Neuronal stem cell (in vitro differentiated cells): Measurements from ENCODE around the gene NDP.

ENCODE experiments used
- DNase-seq: peaks from one replicate; pipeline ENCODE4 v3.0.0-alpha.2; 2013; ENCODE audit warnings: low spot score
- H2AFZ ChIP-seq: one replicate; pipeline ENCODE4 v1.6.1; 2013; ENCODE audit warnings: mild to moderate bottlenecking, low read length, inconsistent platforms
- H2AK5ac ChIP-seq: 2 replicates; pipeline ENCODE4 v1.6.1; 2013; ENCODE audit warnings: low read depth, mild to moderate bottlenecking, inconsistent platforms, low read length, moderate library complexity, mixed read lengths
- H2BK120ac ChIP-seq: 2 replicates; pipeline ENCODE4 v1.6.1; 2013; ENCODE audit warnings: low read depth, mild to moderate bottlenecking, inconsistent platforms, low read length, moderate library complexity, mixed read lengths
- H2BK12ac ChIP-seq: one replicate; pipeline ENCODE4 v1.6.1; 2013; ENCODE audit warnings: low read length, inconsistent platforms
- H2BK15ac ChIP-seq: 2 replicates; pipeline ENCODE4 v1.6.1; 2013; ENCODE audit warnings: mild to moderate bottlenecking, low read length, inconsistent platforms, mixed read lengths
- H2BK5ac ChIP-seq: one replicate; pipeline ENCODE4 v1.6.1; 2013; ENCODE audit warnings: inconsistent platforms, mild to moderate bottlenecking, low read length, moderate library complexity
- H3K14ac ChIP-seq: one replicate; pipeline ENCODE4 v1.6.1; 2013; ENCODE audit warnings: low read length, inconsistent platforms
- H3K18ac ChIP-seq: 2 replicates; pipeline ENCODE4 v1.6.1; 2013; ENCODE audit warnings: low read length, inconsistent platforms
- H3K23ac ChIP-seq: 2 replicates; pipeline ENCODE4 v1.6.1; 2013; ENCODE audit warnings: low read depth, mild to moderate bottlenecking, mixed read lengths, low read length, inconsistent platforms; ENCODE audit not compliant: poor library complexity
- H3K27ac ChIP-seq: replicated peaks from 3 replicates; pipeline ENCODE4 v1.5.1; 2013; ENCODE audit warnings: low read length, inconsistent platforms
- H3K27me3 ChIP-seq, 3 experiments: 2 replicates each; pipeline ENCODE4 v1.6.1; 2013; ENCODE audit warnings: low read length in 3 of 3, mild to moderate bottlenecking in 2 of 3, inconsistent platforms in 1 of 3, low read depth in 1 of 3, mixed read lengths in 1 of 3, moderate library complexity in 1 of 3; ENCODE audit not compliant: control insufficient read depth in 3 of 3, insufficient read depth in 3 of 3
- H3K36me3 ChIP-seq, 2 donors: replicated peaks in 1 of 2; 2 replicates each; pipeline ENCODE4 v1.6.1; 2013; ENCODE audit warnings: low read length in 2 of 2; ENCODE audit not compliant: control insufficient read depth in 2 of 2, insufficient read depth in 2 of 2
- H3K4ac ChIP-seq: 2 replicates; pipeline ENCODE4 v1.6.1; 2013; ENCODE audit warnings: inconsistent platforms, mild to moderate bottlenecking, low read length, moderate library complexity
- H3K4me1 ChIP-seq, 2 donors: 1 replicate in 1 of 2; 2 replicates in 1 of 2; pipeline ENCODE4 v1.6.1; 2013; ENCODE audit warnings: low read length in 2 of 2, low read depth in 1 of 2; ENCODE audit not compliant: control insufficient read depth in 2 of 2, insufficient read depth in 1 of 2
- H3K4me2 ChIP-seq: one replicate; pipeline ENCODE4 v1.6.1; 2013; ENCODE audit warnings: mild to moderate bottlenecking, low read length, inconsistent platforms; ENCODE audit not compliant: insufficient read depth, poor library complexity, severe bottlenecking
- H3K4me3 ChIP-seq, 2 donors: 2 replicates each; pipeline ENCODE4 v1.5.1; 2013; ENCODE audit warnings: low read length in 2 of 2, mild to moderate bottlenecking in 2 of 2, inconsistent platforms in 1 of 2, moderate library complexity in 1 of 2
- H3K79me1 ChIP-seq: one replicate; pipeline ENCODE4 v1.6.1; 2013; ENCODE audit warnings: low read depth, mild to moderate bottlenecking, inconsistent platforms, low read length, moderate library complexity
- H3K9ac ChIP-seq: one replicate; pipeline ENCODE4 v1.6.1; 2013; ENCODE audit warnings: mild to moderate bottlenecking, low read depth, low read length, inconsistent platforms; ENCODE audit not compliant: poor library complexity
- H3K9me3 ChIP-seq, 2 donors: replicated peaks in 1 of 2; 2 replicates each; pipeline versions ENCODE3 to v1.6.1; 2013; ENCODE audit warnings: low read length in 2 of 2, mild to moderate bottlenecking in 2 of 2, inconsistent platforms in 1 of 2, low read depth in 1 of 2, mixed read lengths in 1 of 2, moderate library complexity in 1 of 2; ENCODE audit not compliant: control insufficient read depth in 2 of 2, insufficient read depth in 1 of 2
- H4K8ac ChIP-seq: one replicate; pipeline ENCODE4 v1.6.1; 2013; ENCODE audit warnings: low read depth, mild to moderate bottlenecking, inconsistent platforms, low read length, moderate library complexity
- H4K91ac ChIP-seq: one replicate; pipeline ENCODE4 v1.6.1; 2013; ENCODE audit warnings: low read length, low read depth, mild to moderate bottlenecking, inconsistent platforms; ENCODE audit not compliant: poor library complexity
- WGBS, 2 donors: extraction: QIAGEN DNeasy Blood & Tissue Kit; methylation state at CpG; one replicate each; pipeline ENCODE4 v1.1.7; 2013; ENCODE audit warnings: missing lambda C conversion rate in 2 of 2, mixed read lengths in 1 of 2; ENCODE audit not compliant: insufficient read length in 2 of 2, insufficient replicate concordance in 1 of 2; ENCODE audit errors: extremely low coverage in 2 of 2; 5-methylcytosine and 5-hydroxymethylcytosine counted together

Gene NDP

DNA sequence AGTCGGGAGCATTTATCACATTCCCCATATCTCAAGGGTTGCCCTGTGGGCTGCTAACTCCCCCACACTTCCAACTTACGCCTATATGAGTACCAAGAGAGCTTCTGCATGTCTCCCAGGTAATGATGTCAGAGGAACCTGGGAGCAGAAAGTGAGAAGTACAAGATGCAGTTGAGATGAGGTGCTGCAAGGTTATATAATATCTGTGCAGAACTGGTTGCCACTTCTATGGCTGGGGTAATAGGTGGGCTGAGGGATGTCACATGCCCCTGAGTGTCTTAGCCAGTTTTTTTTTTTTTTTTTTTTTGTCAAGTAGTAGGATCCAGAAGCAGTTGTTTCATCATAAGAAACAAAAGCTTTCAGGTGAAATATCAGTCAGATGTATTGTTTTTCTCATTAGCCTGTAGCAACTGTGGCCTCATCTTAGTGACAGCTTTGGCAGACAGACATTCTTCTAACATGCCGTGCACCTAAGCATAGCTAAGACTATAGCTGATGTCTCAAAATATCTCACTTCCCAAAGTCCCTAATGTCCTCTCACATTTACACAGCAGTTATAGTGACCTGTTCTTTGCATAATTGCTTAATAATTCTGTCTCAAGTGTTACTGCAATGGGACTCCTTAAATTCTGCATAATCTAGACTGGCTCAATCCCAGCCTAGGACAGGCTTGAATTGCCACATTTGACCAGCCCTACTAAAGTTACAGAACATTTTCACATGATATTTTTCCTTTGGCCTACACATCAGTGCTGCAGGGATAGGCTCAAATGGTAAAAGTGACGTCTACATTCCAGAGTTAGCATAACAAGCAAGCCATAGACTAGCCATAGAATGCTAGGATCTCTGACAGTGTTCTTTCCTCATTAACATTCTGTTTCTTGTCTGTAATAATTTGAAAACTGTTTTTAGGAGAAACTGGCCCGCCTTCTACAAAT lies 73.0 kb downstream of the NDP start:
- no peak overlapping the region for H2BK5ac ChIP-seq
- no peak overlapping the region for H2AK5ac ChIP-seq
- no peak overlapping the region for H3K9ac ChIP-seq
- no peak overlapping the region for H4K91ac ChIP-seq
- H4K8ac ChIP-seq: no peak overlapping the region
- no peak overlapping the region for H3K4me2 ChIP-seq
- peaks cover 0 to 11% (median 0%) of the 10 kb centered on the region in 3 experiments for H3K27me3 ChIP-seq
- H3K79me1 ChIP-seq: no peaks in the 10 kb centered on the region
- no peaks in the 10 kb centered on the region for H3K36me3 ChIP-seq
- no peak for DNase-seq
- H3K4me3 ChIP-seq: no peak overlapping the region
- no peak overlapping the region for H3K14ac ChIP-seq
- H3K4me1 ChIP-seq: no peaks in the 10 kb centered on the region
- no peak overlapping the region for H2AFZ ChIP-seq
- no peak overlapping the region for H3K4ac ChIP-seq
- H2BK15ac ChIP-seq: no peak overlapping the region
- no peak overlapping the region for H2BK12ac ChIP-seq
- H3K23ac ChIP-seq: no peak overlapping the region
- WGBS, 2 donors: no CpG with 5 or more reads among the region's 5 CpGs
- no peaks in the 10 kb centered on the region for H3K9me3 ChIP-seq
- H3K18ac ChIP-seq: no peak overlapping the region
- no peak overlapping the region for H3K27ac ChIP-seq
- H2BK120ac ChIP-seq: no peak overlapping the region
